ENCODE results near the gene FHL1. TPM values are rescaled to one million over a fixed set of nuclear protein-coding genes. Genes with fewer than 3 reads are reported as not detected.
A peak's percentile ranks its signal among the peaks of the same experiment; 100 is the strongest.

Gene FHL1
- total RNA-seq, 1 donor from 2014 or later = 26.8 TPM

- Mint-ChIP-seq H3K27me3 (ENCODE audit: low read depth) (peaks cover 9% of the 10 kb centered on the region), H3K27ac (no peak overlapping the region), H3K36me3 (no peaks in the 10 kb centered on the region), H3K4me1 (no peaks in the 10 kb centered on the region), H3K4me3 (no peak overlapping the region), H3K9me3 (peaks cover 17% of the 10 kb centered on the region)
- TF ChIP-seq CTCF (IDR thresholded peaks at IDR 0.05; ENCODE audit: unreplicated experiment) = no peak
- no peak for DNase-seq (ENCODE audit: low spot score in 2 of 2, unreplicated experiment in 2 of 2)
Observed at GRCh38 chrX:136138939-136139338, 8.4 kb upstream of the FHL1 start.

GRCh38 chrX:136141569-136141968, 5.8 kb upstream of the FHL1 start:
- Mint-ChIP-seq H3K4me3 (no peak overlapping the region), H3K4me1 (no peaks in the 10 kb centered on the region), H3K36me3 (no peaks in the 10 kb centered on the region), H3K9me3 (peaks cover 32% of the 10 kb centered on the region), H3K27me3 (ENCODE audit: low read depth) (peaks cover 34% of the 10 kb centered on the region), H3K27ac (no peak overlapping the region)
- no peak for TF ChIP-seq CTCF (IDR thresholded peaks at IDR 0.05; ENCODE audit: unreplicated experiment)
- DNase-seq (ENCODE audit: low spot score in 2 of 2, unreplicated experiment in 2 of 2) = no peak

- H3K4me1 Mint-ChIP-seq = no peaks in the 10 kb centered on the region
- no peak overlapping the region for H3K4me3 Mint-ChIP-seq
- no peaks in the 10 kb centered on the region for H3K36me3 Mint-ChIP-seq
- H3K27me3 Mint-ChIP-seq (ENCODE audit: low read depth) = peaks cover 37% of the 10 kb centered on the region
- no peak for DNase-seq (ENCODE audit: low spot score in 2 of 2, unreplicated experiment in 2 of 2)
- H3K27ac Mint-ChIP-seq = no peak overlapping the region
- no peak for TF ChIP-seq CTCF (IDR thresholded peaks at IDR 0.05; ENCODE audit: unreplicated experiment)
- peaks cover 32% of the 10 kb centered on the region for H3K9me3 Mint-ChIP-seq
Observed at GRCh38 chrX:136142592-136142991, 4.7 kb upstream of the FHL1 start.

GRCh38 chrX:136143711-136144110, 3.6 kb upstream of the FHL1 start:
- Mint-ChIP-seq H3K36me3 (no peaks in the 10 kb centered on the region), H3K27ac (no peak overlapping the region), H3K27me3 (ENCODE audit: low read depth) (peaks cover 45% of the 10 kb centered on the region), H3K9me3 (peaks cover 36% of the 10 kb centered on the region), H3K4me3 (no peak overlapping the region), H3K4me1 (no peaks in the 10 kb centered on the region)
- DNase-seq (ENCODE audit: low spot score in 2 of 2, unreplicated experiment in 2 of 2) = no peak
- no peak for TF ChIP-seq CTCF (IDR thresholded peaks at IDR 0.05; ENCODE audit: unreplicated experiment)

GRCh38 chrX:136146614-136147314, 569 bp upstream of the FHL1 start:
- no peak for TF ChIP-seq CTCF (IDR thresholded peaks at IDR 0.05; ENCODE audit: unreplicated experiment)

More at GRCh38 chrX:136146614-136147314, 569 bp upstream of the FHL1 start:
- H3K27ac Mint-ChIP-seq = no peak overlapping the region
- H3K36me3 Mint-ChIP-seq = no peaks in the 10 kb centered on the region
- peak overlapping the region; percentile 74 for H3K4me3 Mint-ChIP-seq
- H3K4me1 Mint-ChIP-seq = no peaks in the 10 kb centered on the region
- DNase-seq (ENCODE audit: low spot score in 2 of 2, unreplicated experiment in 2 of 2) = peak in 1 of 2 experiments; percentile 39
- H3K27me3 Mint-ChIP-seq (ENCODE audit: low read depth) = peaks cover 62% of the 10 kb centered on the region
- H3K9me3 Mint-ChIP-seq = peaks cover 38% of the 10 kb centered on the region
